Testis (tissue), 2 donors: ENCODE data around the gene SLAMF9.

Experiments used
- POLR2A ChIP-seq: fragments of 450-650 bp; IDR thresholded peaks from one replicate; pipeline ENCODE4 v1.6.1; 2017; ENCODE audit warnings: antibody characterized with exemption, mild to moderate bottlenecking, moderate library complexity
- TF ChIP-seq, protein P1 (sequence below), 3 experiments: fragments of 450-650 bp in 2 of 3; fragments of 200-600 bp in 1 of 3; sonication (generic) in 1 of 3; IDR thresholded peaks; one replicate each; pipeline ENCODE4 v1.5.1; 2016 to 2019; ENCODE audit warnings: antibody characterized with exemption in 3 of 3, mild to moderate bottlenecking in 2 of 3, moderate library complexity in 1 of 3

- TF ChIP-seq, protein P1, sequence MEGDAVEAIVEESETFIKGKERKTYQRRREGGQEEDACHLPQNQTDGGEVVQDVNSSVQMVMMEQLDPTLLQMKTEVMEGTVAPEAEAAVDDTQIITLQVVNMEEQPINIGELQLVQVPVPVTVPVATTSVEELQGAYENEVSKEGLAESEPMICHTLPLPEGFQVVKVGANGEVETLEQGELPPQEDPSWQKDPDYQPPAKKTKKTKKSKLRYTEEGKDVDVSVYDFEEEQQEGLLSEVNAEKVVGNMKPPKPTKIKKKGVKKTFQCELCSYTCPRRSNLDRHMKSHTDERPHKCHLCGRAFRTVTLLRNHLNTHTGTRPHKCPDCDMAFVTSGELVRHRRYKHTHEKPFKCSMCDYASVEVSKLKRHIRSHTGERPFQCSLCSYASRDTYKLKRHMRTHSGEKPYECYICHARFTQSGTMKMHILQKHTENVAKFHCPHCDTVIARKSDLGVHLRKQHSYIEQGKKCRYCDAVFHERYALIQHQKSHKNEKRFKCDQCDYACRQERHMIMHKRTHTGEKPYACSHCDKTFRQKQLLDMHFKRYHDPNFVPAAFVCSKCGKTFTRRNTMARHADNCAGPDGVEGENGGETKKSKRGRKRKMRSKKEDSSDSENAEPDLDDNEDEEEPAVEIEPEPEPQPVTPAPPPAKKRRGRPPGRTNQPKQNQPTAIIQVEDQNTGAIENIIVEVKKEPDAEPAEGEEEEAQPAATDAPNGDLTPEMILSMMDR (IDR thresholded peaks at IDR 0.05), result no peak
- no peak for TF ChIP-seq POLR2A
These were observed 37.5 kb upstream of the SLAMF9 start for GRCh38 chr1:159991513-159991912.
